Upper lobe of left lung (tissue), 4 donors: ENCODE data around the gene CCER1.

Experiments
- CTCF ChIP-seq, 6 experiments: fragments of 450-650 bp in 4 of 6; fragments of 200-600 bp in 2 of 6; sonication (generic) in 2 of 6; IDR thresholded peaks; one replicate each; pipeline ENCODE4 v1.5.1; 2016 to 2019; ENCODE audit warnings: antibody characterized with exemption in 6 of 6
- POLR2AphosphoS5 ChIP-seq, 2 donors: sonication (generic); formaldehyde crosslinking; IDR thresholded peaks; one replicate each; pipeline ENCODE4 v1.5.1; 2017; ENCODE audit warnings: antibody characterized with exemption in 2 of 2

DNA sequence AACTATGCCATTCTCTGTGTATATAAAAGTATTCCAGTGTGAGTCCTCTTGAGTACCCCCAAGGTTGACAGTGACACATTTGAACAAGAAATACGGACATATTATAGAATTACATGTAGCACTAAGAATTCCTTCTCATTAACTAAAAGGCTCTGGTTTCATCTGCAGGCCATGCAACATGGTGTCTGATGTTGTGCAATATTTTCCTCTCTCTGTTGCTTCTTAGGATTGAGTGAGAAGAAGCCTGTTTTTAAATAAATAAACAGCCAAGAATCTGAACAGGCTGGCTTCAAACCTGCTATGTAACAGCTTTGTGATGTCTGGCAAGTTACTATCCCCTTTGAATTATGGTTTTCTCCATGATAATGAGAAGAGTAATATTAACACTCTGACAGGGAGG lies 22.2 kb upstream of the CCER1 start:
- TF ChIP-seq CTCF (IDR thresholded peaks at IDR 0.05) (no peak), POLR2AphosphoS5 (IDR thresholded peaks at IDR 0.05) (no peak)
